Measurements from ENCODE around the gene NHS. TPM values are rescaled to one million over a fixed set of nuclear protein-coding genes. Genes with fewer than 3 reads are reported as not detected.

Gene NHS
- total RNA-seq, 1 experiment from 2014 or later = 19.5 TPM

DNA sequence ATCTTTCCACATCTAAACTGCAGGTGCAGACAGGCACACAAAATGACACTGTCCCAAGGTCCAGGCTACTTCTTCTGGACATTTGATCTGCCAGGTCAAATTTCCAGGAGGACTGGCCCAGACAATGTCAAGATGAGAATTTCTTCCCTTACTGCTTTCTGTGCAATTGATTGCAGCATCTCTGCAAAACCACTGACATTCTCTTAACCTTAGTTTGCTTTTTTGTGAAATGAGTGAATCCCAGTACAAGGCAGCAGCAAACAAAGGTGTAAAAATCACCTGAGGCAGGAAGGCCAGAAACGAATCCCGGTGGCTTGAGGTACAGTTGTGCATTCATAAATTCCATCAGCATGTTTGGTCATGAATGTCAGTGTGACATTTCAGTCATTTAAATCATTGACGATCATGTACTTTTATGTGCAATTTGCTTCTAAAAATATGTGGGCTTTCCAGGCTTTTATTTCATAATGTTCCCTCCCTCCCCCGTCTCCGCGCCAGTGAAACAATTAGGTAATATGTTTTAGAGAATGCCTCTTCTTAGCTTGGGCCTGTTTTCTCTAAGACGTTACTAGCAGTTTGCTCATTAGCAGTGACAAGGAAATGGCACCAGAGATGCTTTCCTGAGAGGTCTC is 39.1 kb downstream of the NHS start:
- no peak for DNase-seq
- Mint-ChIP-seq H3K27me3 (ENCODE audit: unreplicated experiment) (no peaks in the 10 kb centered on the region), H3K4me3 (ENCODE audit: low read depth, unreplicated experiment) (peak overlapping the region; percentile 64), H3K4me1 (ENCODE audit: low read depth, unreplicated experiment) (peaks cover 48% of the 10 kb centered on the region), H3K9me3 (ENCODE audit: low read depth, unreplicated experiment) (no peaks in the 10 kb centered on the region), H3K27ac (ENCODE audit: unreplicated experiment) (peak overlapping the region; percentile 95), H3K36me3 (ENCODE audit: insufficient read depth, unreplicated experiment) (peaks cover 14% of the 10 kb centered on the region)
- intact Hi-C loops (cut with micrococcal nuclease; ENCODE audit: unreplicated experiment) = loop anchor here (10.0 kb wide), 1 partner anchor 181 kb away; no protein-coding TSS in a partner anchor
- CTCF ChIA-PET = interaction anchor here (1.0 kb wide), 1 partner anchor 177 kb away, joined by 4 read pairs; no protein-coding TSS in a partner anchor
- TF ChIP-seq, protein P1, sequence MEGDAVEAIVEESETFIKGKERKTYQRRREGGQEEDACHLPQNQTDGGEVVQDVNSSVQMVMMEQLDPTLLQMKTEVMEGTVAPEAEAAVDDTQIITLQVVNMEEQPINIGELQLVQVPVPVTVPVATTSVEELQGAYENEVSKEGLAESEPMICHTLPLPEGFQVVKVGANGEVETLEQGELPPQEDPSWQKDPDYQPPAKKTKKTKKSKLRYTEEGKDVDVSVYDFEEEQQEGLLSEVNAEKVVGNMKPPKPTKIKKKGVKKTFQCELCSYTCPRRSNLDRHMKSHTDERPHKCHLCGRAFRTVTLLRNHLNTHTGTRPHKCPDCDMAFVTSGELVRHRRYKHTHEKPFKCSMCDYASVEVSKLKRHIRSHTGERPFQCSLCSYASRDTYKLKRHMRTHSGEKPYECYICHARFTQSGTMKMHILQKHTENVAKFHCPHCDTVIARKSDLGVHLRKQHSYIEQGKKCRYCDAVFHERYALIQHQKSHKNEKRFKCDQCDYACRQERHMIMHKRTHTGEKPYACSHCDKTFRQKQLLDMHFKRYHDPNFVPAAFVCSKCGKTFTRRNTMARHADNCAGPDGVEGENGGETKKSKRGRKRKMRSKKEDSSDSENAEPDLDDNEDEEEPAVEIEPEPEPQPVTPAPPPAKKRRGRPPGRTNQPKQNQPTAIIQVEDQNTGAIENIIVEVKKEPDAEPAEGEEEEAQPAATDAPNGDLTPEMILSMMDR (IDR thresholded peaks at IDR 0.05; ENCODE audit: unreplicated experiment) = no peak
- BruUV-seq (replicated peaks) = no TSS peak

DNA sequence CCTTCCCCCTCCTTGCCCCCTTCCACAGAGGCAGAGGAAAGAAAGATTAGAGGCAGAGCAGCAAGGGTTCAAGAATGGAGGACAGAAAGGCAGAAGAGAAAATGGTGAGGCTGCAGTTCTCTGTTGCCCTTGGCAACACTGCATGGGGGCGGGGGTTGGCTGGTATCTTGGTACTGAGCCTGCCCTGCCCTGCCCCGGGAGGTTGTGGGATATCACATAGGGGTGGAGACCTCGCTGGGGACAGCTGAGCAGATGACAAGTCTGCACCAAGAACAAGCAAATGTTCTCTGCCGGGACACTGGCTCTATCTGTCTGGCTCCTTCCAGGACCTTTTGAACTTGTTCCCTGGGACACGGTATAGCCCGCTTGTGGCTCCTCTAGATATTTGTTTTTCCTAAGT is 39.8 kb downstream of the NHS start:
- peak; percentile 45 for DNase-seq
- peak overlapping the region; percentile 17 for H3K4me3 Mint-ChIP-seq (ENCODE audit: low read depth, unreplicated experiment)
- H3K4me1 Mint-ChIP-seq (ENCODE audit: low read depth, unreplicated experiment) = peaks cover 48% of the 10 kb centered on the region
- TF ChIP-seq, protein P1 (IDR thresholded peaks at IDR 0.05; ENCODE audit: unreplicated experiment) = no peak
- BruUV-seq (replicated peaks) = no TSS peak
- intact Hi-C loops (cut with micrococcal nuclease; ENCODE audit: unreplicated experiment) = loop anchor here (10.0 kb wide), 1 partner anchor 180 kb away; no protein-coding TSS in a partner anchor
- CTCF ChIA-PET = no interaction called here
- no peaks in the 10 kb centered on the region for H3K9me3 Mint-ChIP-seq (ENCODE audit: low read depth, unreplicated experiment)
- no peaks in the 10 kb centered on the region for H3K27me3 Mint-ChIP-seq (ENCODE audit: unreplicated experiment)
- H3K27ac Mint-ChIP-seq (ENCODE audit: unreplicated experiment) = peak overlapping the region; percentile 34
- peaks cover 14% of the 10 kb centered on the region for H3K36me3 Mint-ChIP-seq (ENCODE audit: insufficient read depth, unreplicated experiment)

DNA sequence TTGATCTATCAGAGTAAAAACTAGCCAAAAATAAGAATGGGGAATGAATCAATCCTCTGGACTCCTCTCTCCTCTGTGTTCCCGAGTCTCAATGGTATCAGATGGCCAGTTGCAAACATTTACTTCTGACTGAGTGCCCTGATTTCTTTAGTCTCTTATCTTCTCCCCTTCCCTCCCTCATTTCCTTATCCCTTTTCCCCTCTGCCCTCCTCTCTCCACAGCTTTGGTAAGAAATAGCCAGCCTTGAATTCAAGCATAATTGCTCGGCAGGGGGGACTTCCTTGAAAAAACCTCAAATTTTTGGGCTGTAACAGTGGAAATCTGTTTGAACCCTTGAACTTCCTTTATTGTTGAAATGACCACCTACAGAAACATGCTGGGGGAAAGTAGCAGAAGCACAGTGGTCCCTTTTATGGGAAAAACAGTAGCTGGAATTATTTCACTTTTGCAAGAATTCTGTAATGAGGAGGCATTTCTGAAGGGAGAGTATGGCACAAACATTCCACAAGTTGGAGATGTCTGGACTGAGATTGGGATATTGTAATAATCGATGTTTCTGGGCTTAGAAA is 40.3 kb downstream of the NHS start:
- Mint-ChIP-seq H3K9me3 (ENCODE audit: low read depth, unreplicated experiment) (no peaks in the 10 kb centered on the region), H3K27me3 (ENCODE audit: unreplicated experiment) (no peaks in the 10 kb centered on the region), H3K27ac (ENCODE audit: unreplicated experiment) (peak overlapping the region; percentile 34), H3K36me3 (ENCODE audit: insufficient read depth, unreplicated experiment) (peaks cover 14% of the 10 kb centered on the region), H3K4me1 (ENCODE audit: low read depth, unreplicated experiment) (peaks cover 48% of the 10 kb centered on the region), H3K4me3 (ENCODE audit: low read depth, unreplicated experiment) (peak overlapping the region; percentile 17)
- TF ChIP-seq, protein P1 (IDR thresholded peaks at IDR 0.05; ENCODE audit: unreplicated experiment) = no peak
- no TSS peak for BruUV-seq (replicated peaks)
- CTCF ChIA-PET = no interaction called here
- no peak for DNase-seq
- intact Hi-C loops (cut with micrococcal nuclease; ENCODE audit: unreplicated experiment) = loop anchor here (10.0 kb wide), 1 partner anchor 179 kb away; no protein-coding TSS in a partner anchor

DNA sequence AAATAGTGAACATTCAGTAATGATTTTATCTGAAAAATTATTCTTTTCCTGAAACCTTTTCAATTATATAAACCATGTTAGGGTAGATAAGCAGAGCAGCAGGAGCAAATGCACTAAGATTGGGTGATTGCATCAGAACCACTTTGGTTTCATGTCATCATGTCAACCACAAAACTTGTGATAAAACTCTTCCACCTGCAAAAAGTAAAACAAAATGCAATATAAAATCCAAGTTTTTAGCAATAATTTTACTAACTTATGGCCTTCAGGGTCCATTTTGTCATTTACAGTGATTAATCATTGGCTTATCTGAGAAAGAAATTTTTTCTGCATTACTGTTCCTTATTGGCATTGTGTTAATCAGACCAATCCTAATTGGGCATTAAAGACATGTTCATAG is 42.4 kb downstream of the NHS start:
- H3K4me3 Mint-ChIP-seq (ENCODE audit: low read depth, unreplicated experiment) = no peak overlapping the region
- H3K27me3 Mint-ChIP-seq (ENCODE audit: unreplicated experiment) = no peaks in the 10 kb centered on the region
- TF ChIP-seq, protein P1 (IDR thresholded peaks at IDR 0.05; ENCODE audit: unreplicated experiment) = no peak
- H3K27ac Mint-ChIP-seq (ENCODE audit: unreplicated experiment) = no peak overlapping the region
- intact Hi-C loops (cut with micrococcal nuclease; ENCODE audit: unreplicated experiment) = loop anchor here (10.0 kb wide), 1 partner anchor 177 kb away; no protein-coding TSS in a partner anchor
- peaks cover 45% of the 10 kb centered on the region for H3K4me1 Mint-ChIP-seq (ENCODE audit: low read depth, unreplicated experiment)
- BruUV-seq (replicated peaks) = no TSS peak
- H3K9me3 Mint-ChIP-seq (ENCODE audit: low read depth, unreplicated experiment) = no peaks in the 10 kb centered on the region
- CTCF ChIA-PET = no interaction called here
- peaks cover 12% of the 10 kb centered on the region for H3K36me3 Mint-ChIP-seq (ENCODE audit: insufficient read depth, unreplicated experiment)
- no peak for DNase-seq

Data from Calu3 (cell line).